Erythroblast (primary cell): ENCODE measurements around the gene SPIB.

Experiments used
- GATA1 ChIP-seq: IDR thresholded peaks from 2 replicates; pipeline ENCODE4 v1.6.1; 2011; ENCODE audit warnings: low read depth, mild to moderate bottlenecking, control low read depth, low read length, moderate library complexity
- POLR2A ChIP-seq: IDR thresholded peaks from 2 replicates; pipeline ENCODE4 v1.6.1; 2011; ENCODE audit warnings: mild to moderate bottlenecking, low read length

GRCh38 chr19:50468818-50469217 is 50.1 kb downstream of the SPIB start:
- no peak for TF ChIP-seq POLR2A
- no peak for TF ChIP-seq GATA1
